ENCODE results near the gene CNNM1.

GRCh38 chr10:99316374-99316773 lies 12.8 kb upstream of the CNNM1 start:
- TF ChIP-seq CTCF (conservative IDR thresholded peaks at IDR 0.05; ENCODE audit: low read length) (no peak), EZH2phosphoT487 (IDR thresholded peaks at IDR 0.05; ENCODE audit: borderline replicate concordance, low read depth, low read length) (no peak)
